ENCODE results near the gene MAP3K19. TPM values are rescaled to one million over a fixed set of nuclear protein-coding genes. Genes with fewer than 3 reads are reported as not detected.

Gene MAP3K19
- total RNA-seq, 1 experiment from 2014 or later, result not detected

- Histone ChIP-seq H3K9me3 (ENCODE audit: control insufficient read depth in 1 of 2, insufficient read depth in 1 of 2, low read depth in 1 of 2, low read length in 2 of 2) (no peaks in the 10 kb centered on the region), H3K9ac (ENCODE audit: low read length) (no peak overlapping the region), H3K27ac (ENCODE audit: low read depth, low read length) (no peak overlapping the region), H3K4me1 (ENCODE audit: control insufficient read depth in 1 of 2, insufficient read depth in 2 of 2, low read length in 2 of 2) (no peaks in the 10 kb centered on the region), H4K20me1 (ENCODE audit: insufficient read depth) (peaks cover 47% of the 10 kb centered on the region), H3K36me3 (ENCODE audit: control insufficient read depth in 1 of 2, insufficient read depth in 2 of 2, low read length in 2 of 2) (peaks cover 2 to 26% of the 10 kb centered on the region in 2 experiments; a peak in 2 of 4 replicates), H3K79me2 (ENCODE audit: insufficient read depth, low read length) (peaks cover 98% of the 10 kb centered on the region), H3K4me3 (replicated peaks in 1 of 2; ENCODE audit: low read depth in 1 of 2, low read length in 2 of 2) (no peak overlapping the region), H2AFZ (ENCODE audit: low read depth, low read length, poor library complexity, severe bottlenecking) (no peak overlapping the region), H3K9me2 (ENCODE audit: insufficient read depth) (no peaks in the 10 kb centered on the region), H3K27me3 (ENCODE audit: insufficient read depth, low read length) (no peaks in the 10 kb centered on the region), H3K4me2 (ENCODE audit: low read length) (no peak overlapping the region)
- no peak for TF ChIP-seq FOSL1 (IDR thresholded peaks at IDR 0.05; ENCODE audit: low read depth)
- TF ChIP-seq RAD21 (IDR thresholded peaks at IDR 0.05; ENCODE audit: low read depth), result no peak
- TF ChIP-seq EZH2phosphoT487 (IDR thresholded peaks at IDR 0.05; ENCODE audit: borderline replicate concordance), result no peak
- no peak for TF ChIP-seq POLR2A (IDR thresholded peaks at IDR 0.05; ENCODE audit: borderline replicate concordance, extremely low read depth, insufficient read depth, insufficient read length)
- TF ChIP-seq YY1 (IDR thresholded peaks at IDR 0.05; ENCODE audit: extremely low read depth, insufficient replicate concordance, low read depth, low read length), result no peak
- TF ChIP-seq SRF (IDR thresholded peaks at IDR 0.05; ENCODE audit: low read depth), result no peak
- TF ChIP-seq SIN3A (IDR thresholded peaks at IDR 0.05; ENCODE audit: low read depth), result no peak
- TF ChIP-seq ATF3 (IDR thresholded peaks at IDR 0.05), result no peak
- TF ChIP-seq TCF7L2 (IDR thresholded peaks at IDR 0.05; ENCODE audit: borderline replicate concordance, extremely low read depth, insufficient read depth, insufficient read length), result no peak
- TF ChIP-seq EZH2 (IDR thresholded peaks at IDR 0.05), result no peak
- no peak for TF ChIP-seq CEBPB (IDR thresholded peaks at IDR 0.05; ENCODE audit: low read depth)
- no peak for TF ChIP-seq ELF1 (IDR thresholded peaks at IDR 0.05; ENCODE audit: borderline replicate concordance, low read depth)
- TF ChIP-seq MAX (IDR thresholded peaks at IDR 0.05), result no peak
- TF ChIP-seq ZBTB33 (IDR thresholded peaks at IDR 0.05; ENCODE audit: extremely low read depth, insufficient replicate concordance, low read length), result no peak
- no peak for TF ChIP-seq POLR2AphosphoS5 (IDR thresholded peaks at IDR 0.05; ENCODE audit: low read depth, low read length)
- no peak for TF ChIP-seq SP1 (IDR thresholded peaks at IDR 0.05; ENCODE audit: low read depth)
- TF ChIP-seq ZFX (IDR thresholded peaks at IDR 0.05), result no peak
- TF ChIP-seq REST (IDR thresholded peaks at IDR 0.05; ENCODE audit: low read depth), result no peak
- TF ChIP-seq JUND (IDR thresholded peaks at IDR 0.05), result no peak
- no peak for TF ChIP-seq EGR1 (IDR thresholded peaks at IDR 0.05; ENCODE audit: low read depth)
- ATAC-seq (no peak), DNase-seq (ENCODE audit: low read depth, low spot score) (no peak)
- ChIA-PET POLR2A (no interaction called here), CTCF (no interaction called here), RAD21 (ENCODE audit: low non-redundant PET in 1 of 2, low total read pairs in 2 of 2, uncharacterized antibody in 2 of 2, unreplicated experiment in 2 of 2) (no interaction called here)
- intact Hi-C loops (cut with micrococcal nuclease), result no loop called here
- no TSS peak for BruUV-seq (replicated peaks)
These were observed 112.6 kb downstream of the MAP3K19 start for GRCh38 chr2:134934641-134935040.

Data from HCT116 (cell line).